ENCODE data around the gene PRDM2.
A peak's percentile ranks its signal among the peaks of the same experiment; 100 is the strongest.

The PRDM2 gene

GRCh38 chr1:13702425-13703127, 2.6 kb downstream of the PRDM2 start:
- Histone ChIP-seq H2AFZ (ENCODE audit: insufficient read depth, low read length, poor library complexity) (no peak overlapping the region), H2BK12ac (ENCODE audit: low read length) (no peak overlapping the region), H3K14ac (ENCODE audit: low read length) (no peak overlapping the region), H4K91ac (ENCODE audit: low read depth, low read length) (no peak overlapping the region), H3K36me3 (ENCODE audit: control insufficient read depth in 1 of 2, insufficient read depth in 2 of 2, low read length in 2 of 2) (no peaks in the 10 kb centered on the region), H3K27ac (ENCODE audit: low read depth, low read length) (no peak overlapping the region), H2AK5ac (ENCODE audit: low read length) (no peak overlapping the region), H2BK5ac (ENCODE audit: low read depth, low read length, poor library complexity) (no peak overlapping the region), H2BK120ac (ENCODE audit: insufficient read depth, low read length, poor library complexity) (no peak overlapping the region), H4K8ac (ENCODE audit: low read depth, low read length) (no peak overlapping the region), H3K4me1 (ENCODE audit: control insufficient read depth in 1 of 2, insufficient read depth in 2 of 2, low read length in 2 of 2) (peaks cover 5 to 9% of the 10 kb centered on the region in 2 experiments), H3K4me3 (ENCODE audit: low read depth, low read length) (no peak overlapping the region), H3K4me2 (ENCODE audit: low read length) (no peak overlapping the region), H3K79me2 (ENCODE audit: control insufficient read depth, insufficient read depth, low read length, poor library complexity) (peaks cover 9% of the 10 kb centered on the region), H3K18ac (ENCODE audit: low read length) (no peak overlapping the region), H3K23ac (ENCODE audit: low read length) (no peak overlapping the region), H3K27me3 (ENCODE audit: insufficient read depth, low read length) (peaks cover 2% of the 10 kb centered on the region), H3K9ac (ENCODE audit: low read length) (no peak overlapping the region), H3K79me1 (ENCODE audit: low read length) (peaks cover 11% of the 10 kb centered on the region), H3K9me3 (ENCODE audit: insufficient read depth, low read depth, low read length) (peaks cover 1% of the 10 kb centered on the region), H4K12ac (ENCODE audit: low read depth, low read length) (no peak overlapping the region), H3K4ac (ENCODE audit: low read depth, low read length) (no peak overlapping the region)
- DNase-seq, result no peak
- WGBS (ENCODE audit: extremely low coverage, insufficient coverage, insufficient read length), result no CpG with 5 or more reads among the region's 10 CpGs

GRCh38 chr1:13703128-13703513, 3.1 kb downstream of the PRDM2 start:
- H3K79me2 ChIP-seq (ENCODE audit: control insufficient read depth, insufficient read depth, low read length, poor library complexity), result peaks cover 9% of the 10 kb centered on the region
- no peak overlapping the region for H3K23ac ChIP-seq (ENCODE audit: low read length)
- no peak overlapping the region for H4K8ac ChIP-seq (ENCODE audit: low read depth, low read length)
- H2BK5ac ChIP-seq (ENCODE audit: low read depth, low read length, poor library complexity), result no peak overlapping the region
- no CpG with 5 or more reads among the region's 2 CpGs for WGBS (ENCODE audit: extremely low coverage, insufficient coverage, insufficient read length)
- peaks cover 1% of the 10 kb centered on the region for H3K9me3 ChIP-seq (ENCODE audit: insufficient read depth, low read depth, low read length)
- no peak overlapping the region for H3K14ac ChIP-seq (ENCODE audit: low read length)
- H3K79me1 ChIP-seq (ENCODE audit: low read length), result peaks cover 11% of the 10 kb centered on the region
- no peak overlapping the region for H2AK5ac ChIP-seq (ENCODE audit: low read length)
- H3K27me3 ChIP-seq (ENCODE audit: insufficient read depth, low read length), result peaks cover 2% of the 10 kb centered on the region
- no peak for DNase-seq
- no peak overlapping the region for H2BK12ac ChIP-seq (ENCODE audit: low read length)
- H3K4me2 ChIP-seq (ENCODE audit: low read length), result no peak overlapping the region
- no peak overlapping the region for H3K4me3 ChIP-seq (ENCODE audit: low read depth, low read length)
- H3K27ac ChIP-seq (ENCODE audit: low read depth, low read length), result no peak overlapping the region
- no peak overlapping the region for H2AFZ ChIP-seq (ENCODE audit: insufficient read depth, low read length, poor library complexity)
- no peak overlapping the region for H3K9ac ChIP-seq (ENCODE audit: low read length)
- H3K36me3 ChIP-seq (ENCODE audit: control insufficient read depth in 1 of 2, insufficient read depth in 2 of 2, low read length in 2 of 2), result no peaks in the 10 kb centered on the region
- peaks cover 5 to 9% of the 10 kb centered on the region in 2 experiments for H3K4me1 ChIP-seq (ENCODE audit: control insufficient read depth in 1 of 2, insufficient read depth in 2 of 2, low read length in 2 of 2)
- no peak overlapping the region for H4K12ac ChIP-seq (ENCODE audit: low read depth, low read length)
- no peak overlapping the region for H4K91ac ChIP-seq (ENCODE audit: low read depth, low read length)
- H3K4ac ChIP-seq (ENCODE audit: low read depth, low read length), result no peak overlapping the region
- no peak overlapping the region for H2BK120ac ChIP-seq (ENCODE audit: insufficient read depth, low read length, poor library complexity)
- H3K18ac ChIP-seq (ENCODE audit: low read length), result no peak overlapping the region

GRCh38 chr1:13703558-13704490, 3.8 kb downstream of the PRDM2 start:
- H3K27me3 ChIP-seq (ENCODE audit: insufficient read depth, low read length), result peaks cover 2% of the 10 kb centered on the region

GRCh38 chr1:13706046-13706445, 6.1 kb downstream of the PRDM2 start:
- H3K4me1 ChIP-seq (ENCODE audit: control insufficient read depth in 1 of 2, insufficient read depth in 2 of 2, low read length in 2 of 2), result no peaks in the 10 kb centered on the region
- H3K79me1 ChIP-seq (ENCODE audit: low read length), result no peaks in the 10 kb centered on the region
- H4K8ac ChIP-seq (ENCODE audit: low read depth, low read length), result no peak overlapping the region
- no peaks in the 10 kb centered on the region for H3K27me3 ChIP-seq (ENCODE audit: insufficient read depth, low read length)
- no peak overlapping the region for H2BK12ac ChIP-seq (ENCODE audit: low read length)
- H3K4ac ChIP-seq (ENCODE audit: low read depth, low read length), result no peak overlapping the region
- no peak overlapping the region for H3K23ac ChIP-seq (ENCODE audit: low read length)
- peaks cover 1% of the 10 kb centered on the region for H3K9me3 ChIP-seq (ENCODE audit: insufficient read depth, low read depth, low read length)
- H3K14ac ChIP-seq (ENCODE audit: low read length), result no peak overlapping the region
- H2BK120ac ChIP-seq (ENCODE audit: insufficient read depth, low read length, poor library complexity), result no peak overlapping the region
- H3K79me2 ChIP-seq (ENCODE audit: control insufficient read depth, insufficient read depth, low read length, poor library complexity), result no peaks in the 10 kb centered on the region
- H4K91ac ChIP-seq (ENCODE audit: low read depth, low read length), result no peak overlapping the region
- no peak overlapping the region for H2AFZ ChIP-seq (ENCODE audit: insufficient read depth, low read length, poor library complexity)
- no peak overlapping the region for H2BK5ac ChIP-seq (ENCODE audit: low read depth, low read length, poor library complexity)
- no peak overlapping the region for H3K9ac ChIP-seq (ENCODE audit: low read length)
- no CpG with 5 or more reads among the region's 2 CpGs for WGBS (ENCODE audit: extremely low coverage, insufficient coverage, insufficient read length)
- H3K36me3 ChIP-seq (ENCODE audit: control insufficient read depth in 1 of 2, insufficient read depth in 2 of 2, low read length in 2 of 2), result no peaks in the 10 kb centered on the region
- H3K27ac ChIP-seq (ENCODE audit: low read depth, low read length), result no peak overlapping the region
- no peak overlapping the region for H2AK5ac ChIP-seq (ENCODE audit: low read length)
- no peak overlapping the region for H3K4me2 ChIP-seq (ENCODE audit: low read length)
- peak; percentile 54 to 89 for DNase-seq
- H4K12ac ChIP-seq (ENCODE audit: low read depth, low read length), result no peak overlapping the region
- H3K4me3 ChIP-seq (ENCODE audit: low read depth, low read length), result no peak overlapping the region
- no peak overlapping the region for H3K18ac ChIP-seq (ENCODE audit: low read length)

More at GRCh38 chr1:13703558-13704490, 3.8 kb downstream of the PRDM2 start:
- Histone ChIP-seq H3K4ac (ENCODE audit: low read depth, low read length) (no peak overlapping the region), H3K9me3 (ENCODE audit: insufficient read depth, low read depth, low read length) (peaks cover 1% of the 10 kb centered on the region), H2BK12ac (ENCODE audit: low read length) (no peak overlapping the region), H2BK5ac (ENCODE audit: low read depth, low read length, poor library complexity) (no peak overlapping the region), H4K91ac (ENCODE audit: low read depth, low read length) (no peak overlapping the region), H3K14ac (ENCODE audit: low read length) (no peak overlapping the region), H3K9ac (ENCODE audit: low read length) (no peak overlapping the region), H2BK120ac (ENCODE audit: insufficient read depth, low read length, poor library complexity) (no peak overlapping the region), H3K4me2 (ENCODE audit: low read length) (no peak overlapping the region), H2AK5ac (ENCODE audit: low read length) (no peak overlapping the region), H3K4me1 (ENCODE audit: control insufficient read depth in 1 of 2, insufficient read depth in 2 of 2, low read length in 2 of 2) (peaks cover 5 to 9% of the 10 kb centered on the region in 2 experiments), H3K79me2 (ENCODE audit: control insufficient read depth, insufficient read depth, low read length, poor library complexity) (peaks cover 9% of the 10 kb centered on the region), H2AFZ (ENCODE audit: insufficient read depth, low read length, poor library complexity) (no peak overlapping the region), H4K8ac (ENCODE audit: low read depth, low read length) (no peak overlapping the region), H3K36me3 (ENCODE audit: control insufficient read depth in 1 of 2, insufficient read depth in 2 of 2, low read length in 2 of 2) (no peaks in the 10 kb centered on the region), H4K12ac (ENCODE audit: low read depth, low read length) (no peak overlapping the region), H3K4me3 (ENCODE audit: low read depth, low read length) (no peak overlapping the region), H3K79me1 (ENCODE audit: low read length) (peaks cover 11% of the 10 kb centered on the region), H3K18ac (ENCODE audit: low read length) (no peak overlapping the region), H3K23ac (ENCODE audit: low read length) (no peak overlapping the region), H3K27ac (ENCODE audit: low read depth, low read length) (no peak overlapping the region)
- WGBS (ENCODE audit: extremely low coverage, insufficient coverage, insufficient read length), result 100% methylated on average over 4 of the region's 9 CpGs
- DNase-seq, result peak; percentile 29 to 54
